ENCODE results near the gene BMP6.

Gene BMP6

DNA sequence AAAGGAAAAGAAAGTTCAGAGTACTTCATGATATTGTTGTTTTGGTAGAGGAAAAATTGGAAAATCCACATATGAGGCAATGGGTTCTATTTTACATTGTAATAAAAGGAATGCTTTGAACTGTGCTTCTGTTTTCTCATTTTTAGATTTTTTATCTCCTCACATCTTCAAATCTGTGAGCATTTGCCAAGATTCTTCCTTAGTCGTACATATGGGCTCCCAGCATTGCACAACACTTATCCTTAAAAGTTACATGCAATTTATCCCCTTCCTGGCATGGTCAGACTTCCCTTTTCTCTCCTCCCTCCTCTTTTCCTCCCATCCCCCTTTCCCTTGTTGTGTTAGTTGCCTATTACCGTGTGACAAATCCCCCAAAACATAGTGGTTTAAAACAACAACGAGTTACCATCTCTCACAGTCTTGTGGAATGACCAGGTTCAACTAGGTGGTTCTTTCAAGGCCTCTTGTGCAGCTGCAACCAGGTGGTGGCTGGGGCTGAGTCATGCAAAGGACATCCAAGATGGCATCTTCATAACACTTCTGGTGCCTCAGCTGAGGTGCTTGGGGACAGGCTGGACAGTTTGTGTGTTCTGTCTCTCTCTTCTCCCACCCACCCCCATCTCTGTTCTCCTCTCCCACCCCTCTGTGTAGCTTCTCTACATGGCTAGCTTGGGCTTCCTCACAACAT lies 116.0 kb downstream of the BMP6 start:
- TF ChIP-seq, protein P1, sequence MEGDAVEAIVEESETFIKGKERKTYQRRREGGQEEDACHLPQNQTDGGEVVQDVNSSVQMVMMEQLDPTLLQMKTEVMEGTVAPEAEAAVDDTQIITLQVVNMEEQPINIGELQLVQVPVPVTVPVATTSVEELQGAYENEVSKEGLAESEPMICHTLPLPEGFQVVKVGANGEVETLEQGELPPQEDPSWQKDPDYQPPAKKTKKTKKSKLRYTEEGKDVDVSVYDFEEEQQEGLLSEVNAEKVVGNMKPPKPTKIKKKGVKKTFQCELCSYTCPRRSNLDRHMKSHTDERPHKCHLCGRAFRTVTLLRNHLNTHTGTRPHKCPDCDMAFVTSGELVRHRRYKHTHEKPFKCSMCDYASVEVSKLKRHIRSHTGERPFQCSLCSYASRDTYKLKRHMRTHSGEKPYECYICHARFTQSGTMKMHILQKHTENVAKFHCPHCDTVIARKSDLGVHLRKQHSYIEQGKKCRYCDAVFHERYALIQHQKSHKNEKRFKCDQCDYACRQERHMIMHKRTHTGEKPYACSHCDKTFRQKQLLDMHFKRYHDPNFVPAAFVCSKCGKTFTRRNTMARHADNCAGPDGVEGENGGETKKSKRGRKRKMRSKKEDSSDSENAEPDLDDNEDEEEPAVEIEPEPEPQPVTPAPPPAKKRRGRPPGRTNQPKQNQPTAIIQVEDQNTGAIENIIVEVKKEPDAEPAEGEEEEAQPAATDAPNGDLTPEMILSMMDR (IDR thresholded peaks at IDR 0.05; ENCODE audit: low read depth, low read length), result no peak
- DNase-seq (ENCODE audit: extremely low read depth, low read depth), result no peak

DNA sequence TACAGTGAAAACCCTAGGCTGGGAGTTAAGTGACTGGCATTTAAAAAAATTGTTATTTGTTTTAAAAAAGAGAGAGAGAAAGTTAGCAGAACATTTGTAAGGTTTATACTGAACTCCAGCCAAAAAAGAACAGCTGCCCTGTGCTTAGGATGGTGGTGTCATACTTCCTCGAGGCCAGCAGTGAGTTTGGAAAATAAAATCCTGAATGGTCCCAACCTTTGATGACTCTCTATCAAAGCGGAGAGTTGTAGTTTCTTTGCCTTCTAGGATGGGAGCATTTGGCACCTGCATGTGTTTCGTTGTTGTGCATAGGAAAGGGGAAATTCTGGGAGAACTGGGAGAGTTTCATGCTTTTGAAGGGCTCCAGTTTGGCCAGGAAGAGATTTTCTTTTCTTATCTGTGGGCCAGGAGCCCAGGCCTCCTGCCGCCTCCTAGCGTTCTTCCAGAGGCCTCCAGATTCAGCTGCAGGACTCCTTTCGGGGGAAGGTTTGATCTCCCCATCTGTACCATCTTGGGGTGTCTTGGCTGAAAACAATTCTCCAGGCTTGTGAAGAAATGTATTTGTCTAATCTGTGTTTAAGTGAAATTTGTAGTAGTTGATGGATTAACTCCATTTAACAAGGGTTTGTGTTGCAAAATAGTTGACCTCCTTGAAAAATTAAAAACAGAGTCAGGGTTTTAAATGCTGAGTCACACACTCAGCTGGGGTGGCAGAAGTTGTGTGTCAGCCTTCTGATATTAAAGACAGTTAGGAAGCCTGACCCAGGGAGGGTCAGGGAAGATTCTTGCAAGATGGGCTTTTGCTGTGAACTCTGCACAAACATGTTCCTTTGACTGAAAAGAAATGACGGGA lies 121.3 kb downstream of the BMP6 start:
- TF ChIP-seq, protein P1 (IDR thresholded peaks at IDR 0.05; ENCODE audit: low read depth, low read length), result no peak
- DNase-seq (ENCODE audit: extremely low read depth, low read depth), result no peak

DNA sequence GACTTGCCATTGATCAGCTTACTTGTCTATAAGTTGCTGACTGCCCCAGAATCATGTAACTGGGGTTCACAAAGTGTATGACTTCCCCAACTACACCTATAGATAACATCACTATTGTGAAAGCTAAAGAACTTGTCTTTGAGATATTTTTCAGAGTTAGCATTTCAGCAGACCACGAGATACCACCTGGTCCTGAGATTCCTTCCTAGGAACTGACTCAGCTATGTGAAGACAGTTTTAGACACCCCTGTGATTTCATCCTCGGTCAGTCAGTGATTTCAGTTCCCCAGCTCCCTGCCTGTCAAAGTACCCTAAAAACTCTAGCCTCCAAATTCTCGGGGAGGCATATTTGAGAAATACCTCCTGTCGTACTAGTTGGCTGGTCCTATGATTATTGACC lies 122.3 kb downstream of the BMP6 start:
- no peak for DNase-seq (ENCODE audit: extremely low read depth, low read depth)
- TF ChIP-seq, protein P1 (IDR thresholded peaks at IDR 0.05; ENCODE audit: low read depth, low read length), result no peak

DNA sequence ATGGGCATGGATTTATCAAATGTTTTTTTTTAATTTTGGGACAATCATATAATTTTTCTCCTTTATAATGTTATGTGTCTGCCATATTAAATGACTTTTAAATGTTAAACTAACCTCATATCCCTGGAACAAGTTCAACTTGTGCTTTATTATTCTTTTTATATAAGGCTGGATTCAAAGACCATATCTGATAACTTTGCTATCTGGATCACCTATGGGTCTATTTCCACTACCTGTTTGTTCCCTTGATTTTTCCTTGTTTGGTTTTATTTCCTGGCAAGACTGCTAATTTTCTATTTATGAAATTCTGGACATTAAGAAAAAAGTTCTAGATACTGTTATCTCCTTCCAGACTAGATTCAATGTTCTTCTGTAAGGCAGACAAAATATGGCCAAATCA lies 125.9 kb downstream of the BMP6 start:
- DNase-seq (ENCODE audit: extremely low read depth, low read depth), result no peak
- TF ChIP-seq, protein P1 (IDR thresholded peaks at IDR 0.05; ENCODE audit: low read depth, low read length), result no peak

DNA sequence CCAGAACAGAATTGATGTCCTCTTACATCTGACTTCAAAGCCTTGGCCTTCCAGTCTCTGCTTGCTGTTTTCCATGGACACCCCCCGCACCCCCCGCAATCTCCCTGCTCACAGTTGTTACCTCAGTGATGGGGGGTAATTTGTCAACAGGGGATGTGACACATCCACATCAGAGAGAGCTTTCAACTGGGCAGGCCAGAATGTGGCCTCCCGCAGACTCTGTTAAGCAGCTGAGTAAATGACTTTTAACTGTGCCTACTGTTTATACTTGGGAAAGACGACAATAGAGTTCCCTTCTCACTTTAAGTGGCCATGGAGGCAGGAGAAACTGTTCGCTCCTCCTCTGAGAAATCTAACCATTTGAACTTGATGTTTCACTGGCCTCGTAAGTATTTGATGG lies 133.7 kb downstream of the BMP6 start:
- DNase-seq (ENCODE audit: extremely low read depth, low read depth), result no peak
- TF ChIP-seq, protein P1 (IDR thresholded peaks at IDR 0.05; ENCODE audit: low read depth, low read length), result no peak

DNA sequence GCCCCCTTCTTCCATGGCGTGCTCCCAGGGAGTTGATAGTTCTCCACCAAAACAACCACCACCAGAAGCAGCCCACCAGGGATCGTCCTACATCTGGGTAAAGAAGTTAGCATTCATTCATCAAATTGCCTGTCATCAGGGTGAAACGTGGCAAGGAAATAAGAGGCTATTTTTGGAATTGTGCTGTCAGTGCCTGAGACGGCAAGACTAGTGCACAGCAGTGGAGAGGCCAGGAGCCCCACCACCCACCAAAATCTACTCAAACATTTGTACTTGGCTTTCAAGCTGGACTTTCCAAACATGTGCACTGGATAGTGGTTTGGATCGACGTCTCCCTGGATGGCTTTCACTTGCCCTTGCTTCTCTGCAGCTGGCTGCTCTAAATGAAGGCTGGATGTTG lies 139.9 kb downstream of the BMP6 start:
- DNase-seq (ENCODE audit: extremely low read depth, low read depth), result no peak
- TF ChIP-seq, protein P1 (IDR thresholded peaks at IDR 0.05; ENCODE audit: low read depth, low read length), result no peak

DNA sequence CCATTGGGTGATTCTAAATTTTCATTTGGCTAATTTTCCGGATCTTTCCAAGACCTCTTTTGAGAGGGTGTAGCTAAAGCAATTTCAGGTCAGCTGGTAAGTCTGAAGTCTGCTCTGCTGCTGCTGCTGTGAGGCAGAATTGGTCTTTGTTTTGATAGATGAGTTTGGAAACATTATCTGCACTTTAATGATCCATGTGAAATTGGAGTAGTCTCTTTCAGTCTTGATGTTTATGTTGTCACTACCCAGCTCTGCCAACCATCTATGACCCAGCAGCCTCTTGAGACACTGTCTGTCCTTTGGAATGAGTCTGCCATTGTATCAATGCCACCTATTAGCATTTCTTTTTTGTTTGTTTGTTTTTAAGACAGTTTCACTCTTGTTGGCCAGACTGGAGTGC lies 140.6 kb downstream of the BMP6 start:
- DNase-seq (ENCODE audit: extremely low read depth, low read depth), result no peak

More for the DNA sequence above, 140.6 kb downstream of the BMP6 start:
- TF ChIP-seq, protein P1 (IDR thresholded peaks at IDR 0.05; ENCODE audit: low read depth, low read length), result no peak

Data from AG09319 (cell line).